ENCODE data around the gene DNAH3.

DNA sequence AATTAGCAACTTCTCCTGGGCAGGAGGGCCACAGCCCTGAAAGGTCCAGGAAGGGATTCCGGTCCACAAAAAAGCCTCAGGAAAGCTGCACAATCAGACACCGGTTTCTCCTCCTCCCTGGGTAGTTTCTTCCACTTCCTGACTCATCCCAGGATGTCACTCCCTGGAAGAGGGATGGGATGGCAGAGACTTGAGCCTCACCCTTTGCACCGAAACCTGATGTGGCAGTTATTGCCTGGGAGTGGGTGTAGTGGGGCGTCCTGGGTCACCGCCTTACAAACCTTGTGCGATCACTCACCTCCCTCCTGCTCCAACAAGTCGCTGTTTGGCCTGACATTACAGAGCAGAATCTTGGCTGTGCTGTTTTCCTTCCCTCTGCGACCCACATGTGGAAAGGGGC, 179.2 kb downstream of the DNAH3 start:
- no peak for TF ChIP-seq EZH2 (IDR thresholded peaks at IDR 0.05; ENCODE audit: borderline replicate concordance, low read length)
- TF ChIP-seq, protein P1, sequence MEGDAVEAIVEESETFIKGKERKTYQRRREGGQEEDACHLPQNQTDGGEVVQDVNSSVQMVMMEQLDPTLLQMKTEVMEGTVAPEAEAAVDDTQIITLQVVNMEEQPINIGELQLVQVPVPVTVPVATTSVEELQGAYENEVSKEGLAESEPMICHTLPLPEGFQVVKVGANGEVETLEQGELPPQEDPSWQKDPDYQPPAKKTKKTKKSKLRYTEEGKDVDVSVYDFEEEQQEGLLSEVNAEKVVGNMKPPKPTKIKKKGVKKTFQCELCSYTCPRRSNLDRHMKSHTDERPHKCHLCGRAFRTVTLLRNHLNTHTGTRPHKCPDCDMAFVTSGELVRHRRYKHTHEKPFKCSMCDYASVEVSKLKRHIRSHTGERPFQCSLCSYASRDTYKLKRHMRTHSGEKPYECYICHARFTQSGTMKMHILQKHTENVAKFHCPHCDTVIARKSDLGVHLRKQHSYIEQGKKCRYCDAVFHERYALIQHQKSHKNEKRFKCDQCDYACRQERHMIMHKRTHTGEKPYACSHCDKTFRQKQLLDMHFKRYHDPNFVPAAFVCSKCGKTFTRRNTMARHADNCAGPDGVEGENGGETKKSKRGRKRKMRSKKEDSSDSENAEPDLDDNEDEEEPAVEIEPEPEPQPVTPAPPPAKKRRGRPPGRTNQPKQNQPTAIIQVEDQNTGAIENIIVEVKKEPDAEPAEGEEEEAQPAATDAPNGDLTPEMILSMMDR (IDR thresholded peaks at IDR 0.05; ENCODE audit: low read length), result no peak

All from OCI-LY1 (cell line).